GM21423 (cell line): ENCODE measurements around the gene FOXC2.

Source experiments
- ATAC-seq: cut with Tn5 transposase; IDR thresholded peaks from one replicate; pipeline ENCODE4 v1.9.1; 2021; ENCODE audit warnings: mild to moderate bottlenecking, moderate library complexity; ENCODE audit not compliant: unreplicated experiment

FOXC2 gene

DNA sequence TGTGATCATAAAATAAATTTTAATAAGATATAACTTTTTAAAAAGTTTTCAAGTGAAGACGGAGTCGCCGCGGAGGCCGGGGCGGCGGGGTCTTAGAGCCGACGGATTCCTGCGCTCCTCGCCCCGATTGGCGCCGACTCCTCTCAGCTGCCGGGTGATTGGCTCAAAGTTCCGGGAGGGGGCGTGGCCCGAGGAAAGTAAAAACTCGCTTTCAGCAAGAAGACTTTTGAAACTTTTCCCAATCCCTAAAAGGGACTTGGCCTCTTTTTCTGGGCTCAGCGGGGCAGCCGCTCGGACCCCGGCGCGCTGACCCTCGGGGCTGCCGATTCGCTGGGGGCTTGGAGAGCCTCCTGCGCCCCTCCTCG is at the start of gene FOXC2:
FOXC2 (plus strand) TSS at position 229 of the 365 bp plus-strand sequence. CDS start 507 bp downstream, outside the sequence.
- no peak for ATAC-seq

DNA sequence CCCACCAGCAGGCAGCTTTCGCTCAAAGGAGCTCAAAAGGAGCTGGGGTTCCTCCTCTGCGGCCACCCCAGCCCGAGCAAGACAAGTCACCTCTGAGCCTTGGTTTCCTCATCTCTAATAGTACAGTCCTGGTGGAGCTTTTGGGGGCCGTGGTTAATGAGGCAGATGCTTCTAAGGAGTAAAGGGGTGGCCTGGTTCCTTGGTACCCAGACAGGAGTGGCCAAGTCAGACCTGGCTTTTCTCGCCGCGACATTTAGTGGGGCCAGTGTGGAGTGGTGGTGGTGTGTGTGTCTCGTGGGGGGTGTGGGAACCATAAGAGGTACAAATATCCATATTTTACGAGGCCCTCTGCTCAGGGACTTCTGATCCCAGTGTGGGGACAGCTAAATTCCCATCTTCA is 49.6 kb upstream of the FOXC2 start:
- ATAC-seq = no peak

DNA sequence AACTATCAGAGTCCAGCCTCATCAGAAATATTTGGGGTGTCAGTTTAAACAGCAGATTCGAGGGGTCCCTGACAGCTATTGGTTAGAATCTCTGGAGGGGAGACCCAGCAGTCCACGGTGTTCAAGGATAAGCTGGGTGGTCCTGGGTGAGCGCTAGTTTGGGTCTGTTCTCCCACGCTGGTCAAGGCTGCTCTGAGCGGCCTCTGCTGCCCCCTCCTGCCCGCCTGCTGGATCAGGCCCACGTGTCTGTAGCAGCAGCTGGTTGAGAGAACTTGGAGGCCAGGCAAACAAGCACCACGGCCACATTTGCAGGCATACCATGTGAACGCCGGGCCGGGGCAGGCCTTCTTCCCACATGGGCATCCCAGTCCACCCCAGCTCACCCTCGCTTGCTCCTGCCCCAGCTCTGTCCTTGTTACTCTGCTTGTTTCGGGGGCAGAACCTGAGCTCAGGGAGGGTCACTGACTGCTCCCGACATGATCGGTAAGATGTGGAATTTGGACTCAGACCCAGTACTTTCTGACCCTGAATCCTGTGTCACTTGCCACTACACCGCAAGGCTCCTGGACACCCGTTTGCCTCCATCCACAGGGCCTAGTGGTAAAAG is 48.9 kb upstream of the FOXC2 start:
- ATAC-seq = no peak

DNA sequence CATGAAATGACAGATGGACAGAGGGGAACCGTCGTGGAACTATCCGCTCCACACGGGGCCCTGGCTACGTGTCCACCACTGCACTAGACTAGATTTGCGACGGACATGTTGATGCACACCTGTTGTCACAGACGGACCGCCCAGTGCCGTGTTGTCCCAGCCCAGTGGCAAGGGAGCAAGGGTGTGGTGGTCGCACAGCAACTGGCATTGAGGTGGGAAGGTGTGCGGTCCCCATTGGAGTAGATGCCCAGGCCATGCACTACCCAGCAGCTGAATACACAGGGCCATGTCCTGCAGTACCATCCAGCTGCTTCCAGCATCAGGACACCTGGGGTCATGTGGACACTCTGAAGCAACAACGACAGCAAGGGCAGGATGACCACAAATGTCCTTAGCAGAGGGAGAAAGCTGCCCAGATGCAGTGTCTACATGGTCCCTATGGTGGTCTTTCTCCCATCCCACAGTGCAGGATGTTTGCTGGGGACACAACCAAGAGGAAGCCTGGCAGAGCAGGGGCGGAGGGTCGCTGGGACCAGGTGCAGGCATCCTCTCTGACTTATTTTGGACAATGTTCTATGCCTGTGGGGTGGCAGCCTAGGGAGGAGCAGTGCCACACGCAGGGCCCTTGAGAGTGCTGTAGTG is 47.5 kb upstream of the FOXC2 start:
- no peak for ATAC-seq

DNA sequence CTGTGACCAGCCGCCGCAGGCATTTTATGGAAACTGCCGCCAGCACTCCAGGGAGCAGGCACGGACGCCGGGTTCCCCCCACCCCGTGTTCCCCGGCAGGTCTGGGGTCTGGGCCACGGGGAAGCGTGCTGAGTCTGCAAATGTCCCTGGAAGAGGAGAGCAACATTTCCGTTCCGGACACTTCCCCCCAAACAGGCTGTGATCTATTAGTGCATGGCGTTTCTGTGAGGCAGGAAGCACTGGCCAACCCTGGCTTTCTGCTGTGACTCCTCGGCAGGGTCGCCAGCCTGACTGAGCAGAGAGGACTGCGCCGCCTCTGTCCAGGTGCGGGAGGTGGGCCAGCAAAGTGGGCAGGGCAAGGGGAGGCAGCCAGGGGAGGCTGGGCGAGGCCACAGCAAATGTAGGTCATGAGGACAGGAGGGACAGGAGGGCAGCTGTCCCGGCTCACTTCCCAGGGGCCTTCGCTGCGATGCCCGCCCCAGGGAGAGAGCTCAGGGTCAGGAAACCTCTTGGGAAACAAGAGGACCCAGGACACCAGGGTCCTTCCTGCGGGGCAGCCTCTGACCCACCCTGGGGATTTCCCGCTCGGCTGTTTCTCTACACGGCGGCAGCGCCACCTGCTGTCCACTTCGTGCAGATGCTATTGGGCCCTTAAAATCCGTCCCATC is 46.8 kb upstream of the FOXC2 start:
- ATAC-seq = no peak

DNA sequence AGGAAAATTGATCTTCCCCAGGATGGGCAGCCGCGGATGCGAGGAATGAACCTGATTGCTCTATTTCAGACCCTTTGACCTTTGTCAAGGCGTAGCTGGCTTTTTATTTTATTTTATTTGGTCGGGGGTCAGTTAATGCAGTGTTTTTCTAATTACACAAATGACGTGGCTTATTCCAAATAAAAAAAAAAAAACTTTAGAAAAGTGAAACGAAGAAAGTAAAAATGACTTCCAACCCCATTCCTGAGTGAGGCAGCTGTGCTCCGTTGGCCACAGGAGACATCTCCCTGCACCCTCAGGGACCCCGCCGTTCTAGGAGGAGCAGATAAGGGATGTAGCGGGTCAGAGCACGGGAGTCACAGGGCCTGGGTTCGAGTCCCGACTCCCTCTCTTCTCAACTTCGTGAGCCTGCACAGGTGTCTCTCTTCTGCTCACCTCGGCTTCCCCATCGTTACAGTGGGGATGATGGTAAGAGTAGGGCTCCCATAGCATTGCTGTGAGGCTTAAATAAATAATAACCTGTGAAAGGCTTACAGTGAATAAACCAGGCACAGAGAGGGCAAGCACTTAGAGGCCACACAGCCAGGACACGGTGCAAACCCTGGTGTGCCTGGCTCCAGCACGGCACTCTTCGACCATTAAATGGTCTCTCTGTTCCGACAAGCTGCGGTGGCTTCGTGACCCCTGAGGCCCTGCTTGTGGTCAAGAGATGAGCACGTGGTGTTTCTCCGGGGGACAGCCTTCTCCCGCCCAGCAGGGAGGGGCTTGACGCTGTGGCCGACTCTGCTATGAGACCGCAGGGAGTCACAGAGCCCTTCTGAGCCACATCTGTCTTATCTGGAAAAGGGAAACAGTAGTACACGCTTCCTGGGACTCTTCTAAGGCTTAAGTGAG is 46.1 kb upstream of the FOXC2 start:
- ATAC-seq = no peak

DNA sequence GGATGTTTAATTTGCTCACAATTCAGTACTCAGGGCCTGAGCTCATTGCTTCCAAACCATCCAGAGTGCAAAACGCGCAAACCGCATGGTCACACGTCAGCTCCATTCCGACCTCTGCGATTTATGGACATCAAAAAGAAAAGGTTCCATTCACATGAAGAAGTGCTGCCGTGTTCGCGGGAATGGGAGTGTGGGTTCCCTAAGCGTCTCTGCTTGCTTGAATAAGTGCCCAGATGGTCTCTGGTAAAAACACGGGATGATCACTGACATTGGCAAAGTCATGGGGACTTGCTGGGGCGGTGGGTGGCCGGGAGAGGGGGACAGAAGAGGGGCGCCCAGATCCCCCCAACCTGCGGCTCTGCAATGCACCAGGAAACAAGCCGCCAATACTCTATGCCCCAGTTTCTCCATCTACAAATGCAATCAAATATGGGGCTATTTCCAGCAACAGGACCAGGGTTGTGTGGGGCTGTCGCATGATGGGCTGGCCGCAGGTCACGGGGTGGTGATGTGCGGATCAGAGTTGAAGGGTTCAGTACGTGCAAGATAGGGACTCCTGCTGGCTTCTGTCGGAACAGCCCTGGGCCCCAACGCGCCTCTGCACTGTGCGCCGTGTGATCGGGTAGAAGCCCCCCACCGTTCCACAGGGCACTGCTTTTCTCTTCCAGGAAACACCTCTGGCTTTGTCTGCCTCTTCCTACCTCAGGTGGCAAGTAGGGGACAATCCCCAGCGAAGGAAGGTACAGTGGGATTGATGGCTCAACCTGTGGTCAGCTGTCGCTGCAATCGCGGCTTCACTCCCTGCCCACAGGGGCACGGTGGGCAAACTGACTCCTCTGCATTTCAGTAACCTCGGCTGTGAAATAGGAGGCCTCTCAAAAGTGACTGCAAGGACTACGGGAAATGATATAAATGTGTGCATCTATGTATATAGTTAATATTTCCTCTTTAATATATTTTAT is 45.1 kb upstream of the FOXC2 start:
- ATAC-seq = no peak

DNA sequence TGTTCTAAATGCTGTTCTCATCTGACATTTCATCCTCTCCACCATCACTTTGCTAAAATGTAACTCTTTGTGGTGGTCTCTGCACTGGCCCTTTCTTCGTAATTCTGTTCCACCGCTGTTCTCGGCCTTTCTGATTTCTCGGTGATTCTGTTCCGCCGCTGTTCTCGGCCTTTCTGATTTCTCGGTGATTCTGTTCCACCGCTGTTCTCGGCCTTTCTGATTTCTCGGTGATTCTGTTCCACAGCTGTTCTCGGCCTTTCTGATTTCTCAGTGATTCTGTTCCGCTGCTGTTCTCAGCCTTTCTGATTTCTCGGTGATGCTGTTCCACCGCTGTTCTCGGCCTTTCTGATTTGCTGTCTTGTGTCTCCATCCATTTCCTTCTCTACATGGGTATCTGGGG is 44.0 kb upstream of the FOXC2 start:
- ATAC-seq = no peak

DNA sequence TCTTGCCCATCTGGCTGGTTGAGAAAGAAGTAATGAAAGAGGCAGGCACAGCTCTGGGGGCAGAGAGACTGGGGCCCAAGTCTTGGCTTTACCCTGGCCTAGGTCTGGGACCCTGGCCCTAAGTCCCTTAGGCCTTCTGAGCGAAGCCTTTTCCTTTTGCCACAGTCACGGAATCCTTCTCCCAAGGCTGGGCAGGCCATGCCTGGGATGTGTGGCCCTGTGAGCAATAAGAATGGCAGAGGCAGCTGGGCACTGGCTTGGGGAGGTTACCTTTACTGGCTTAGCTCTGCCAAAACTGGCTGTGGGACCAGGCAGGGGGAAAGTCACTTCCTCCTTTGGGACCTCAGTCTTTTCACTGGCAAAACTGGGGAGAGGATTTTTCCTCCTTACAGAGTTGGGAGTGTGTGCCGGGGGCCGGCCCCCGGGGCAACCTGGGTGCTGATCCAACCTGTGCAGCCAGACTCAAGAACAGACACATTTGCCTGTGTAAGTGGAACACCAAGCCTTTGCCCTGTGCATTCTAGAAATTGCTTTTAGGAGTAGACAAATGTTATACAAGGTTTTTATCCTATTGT is 43.4 kb upstream of the FOXC2 start:
- no peak for ATAC-seq

DNA sequence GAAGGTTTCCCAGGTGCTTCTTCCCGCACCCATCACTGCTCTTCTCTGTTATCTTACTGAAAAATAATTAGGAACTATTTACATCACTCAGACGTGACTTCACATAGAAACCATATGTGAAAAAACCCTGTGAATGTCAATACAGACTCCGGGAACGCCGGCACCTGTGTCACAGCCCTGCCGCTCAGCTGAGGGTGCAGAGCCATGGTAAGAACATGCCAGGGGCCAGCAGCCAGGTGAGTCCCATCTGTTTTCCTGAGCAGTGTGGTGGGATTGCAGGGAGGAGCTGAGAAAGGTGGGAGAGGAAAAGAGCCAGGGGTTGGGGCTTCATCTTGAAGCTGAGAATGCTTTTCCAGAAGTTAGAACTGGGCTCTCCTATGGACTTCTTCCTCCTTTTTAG is 42.6 kb upstream of the FOXC2 start:
- ATAC-seq = no peak

DNA sequence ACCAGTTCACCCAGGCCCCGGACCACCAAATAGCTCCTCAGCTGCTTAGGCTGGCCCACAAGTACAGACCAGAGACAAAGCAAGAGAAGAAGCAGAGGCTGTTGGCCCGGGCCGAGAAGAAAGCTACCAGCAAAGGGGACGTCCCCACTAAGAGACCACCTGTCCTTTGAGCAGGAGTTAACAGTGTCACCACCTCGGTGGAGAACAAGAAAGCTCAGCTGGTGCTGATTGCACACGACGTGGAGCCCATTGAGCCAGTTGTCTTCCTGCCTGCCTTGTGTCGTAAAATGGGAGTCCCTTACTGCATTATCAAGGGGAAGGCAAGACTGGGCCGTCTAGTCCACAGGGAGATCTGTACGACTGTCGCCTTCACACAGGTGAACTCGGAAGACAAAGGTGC is 40.9 kb upstream of the FOXC2 start:
- ATAC-seq = no peak

DNA sequence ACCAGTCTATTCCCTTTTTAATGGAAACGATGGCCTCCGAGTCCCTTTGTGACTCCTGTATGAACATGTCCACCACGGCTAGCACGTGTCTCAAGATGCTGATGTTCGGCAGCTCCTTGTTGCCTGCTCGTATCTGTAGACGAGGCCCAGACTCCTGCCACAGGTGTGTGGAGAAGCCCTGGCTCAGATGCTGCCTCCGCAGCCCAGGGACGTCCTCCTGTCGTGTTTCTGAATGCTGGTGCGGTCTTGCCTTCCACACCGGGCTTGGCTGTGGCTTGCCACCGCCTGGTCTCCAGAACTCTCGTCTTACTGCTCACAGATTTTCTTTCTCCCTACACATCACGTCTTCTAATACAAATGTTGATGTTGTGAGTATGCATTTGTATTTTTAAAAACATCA is 39.3 kb upstream of the FOXC2 start:
- no peak for ATAC-seq

DNA sequence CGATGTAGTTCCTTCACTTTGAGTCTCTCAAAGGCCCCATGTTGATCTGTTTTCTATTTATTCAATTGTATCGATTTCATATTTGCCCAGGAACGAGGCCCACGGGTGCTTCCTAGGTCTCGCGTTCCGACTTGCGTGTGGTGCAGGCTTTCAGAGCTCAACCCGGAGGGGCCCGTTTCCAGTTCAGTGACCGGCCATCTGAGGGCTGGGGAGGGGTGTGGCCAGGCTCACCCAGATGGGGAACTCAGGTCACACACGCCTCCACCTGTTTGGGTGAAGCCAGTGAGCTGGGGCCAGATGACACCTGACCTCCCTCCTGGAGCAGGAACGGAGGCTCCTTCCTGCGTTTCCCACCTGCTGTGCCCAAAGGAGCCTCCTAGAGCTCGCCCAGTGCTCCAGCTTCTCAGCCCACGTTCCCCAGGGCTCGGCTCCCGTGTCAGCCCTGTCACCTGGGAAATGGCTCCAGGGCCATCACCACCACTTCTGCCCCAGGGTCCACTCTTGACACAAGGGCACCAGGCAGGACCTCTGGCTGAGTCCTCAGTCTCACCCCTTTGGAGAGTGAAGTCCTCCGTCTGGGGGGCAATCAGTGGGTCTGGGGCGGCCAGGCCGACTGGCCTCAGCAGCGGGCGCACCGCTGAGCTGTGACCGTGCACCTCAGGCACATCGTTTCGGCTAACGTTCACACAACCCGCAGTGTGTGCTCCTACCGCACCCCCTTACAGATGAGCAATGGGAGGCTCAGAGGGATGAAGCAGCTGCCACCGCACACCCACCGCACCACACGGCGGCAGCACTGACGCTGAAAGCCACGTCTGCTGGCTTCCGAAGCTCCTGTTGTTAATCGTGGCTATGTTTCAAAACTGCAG is 38.3 kb upstream of the FOXC2 start:
- ATAC-seq = no peak

DNA sequence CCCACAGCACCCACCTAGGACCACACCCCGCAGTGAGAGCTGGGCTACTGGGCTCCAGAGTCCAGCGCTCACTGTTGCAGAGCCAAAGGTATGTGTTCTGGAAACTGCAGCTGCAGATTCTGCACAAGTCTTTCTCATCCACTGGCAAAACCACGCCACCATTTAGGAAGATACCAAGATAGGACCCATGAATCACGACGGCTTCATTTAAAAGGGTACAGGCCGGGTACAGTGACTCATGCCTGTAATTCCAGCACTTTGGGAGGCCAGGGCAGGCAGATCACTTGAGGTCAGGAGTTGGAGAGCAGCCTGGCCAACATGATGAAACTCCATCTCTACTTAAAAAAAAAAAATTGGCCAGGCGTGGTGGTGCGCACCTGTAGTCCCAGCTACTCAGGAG is 37.5 kb upstream of the FOXC2 start:
- ATAC-seq = no peak

DNA sequence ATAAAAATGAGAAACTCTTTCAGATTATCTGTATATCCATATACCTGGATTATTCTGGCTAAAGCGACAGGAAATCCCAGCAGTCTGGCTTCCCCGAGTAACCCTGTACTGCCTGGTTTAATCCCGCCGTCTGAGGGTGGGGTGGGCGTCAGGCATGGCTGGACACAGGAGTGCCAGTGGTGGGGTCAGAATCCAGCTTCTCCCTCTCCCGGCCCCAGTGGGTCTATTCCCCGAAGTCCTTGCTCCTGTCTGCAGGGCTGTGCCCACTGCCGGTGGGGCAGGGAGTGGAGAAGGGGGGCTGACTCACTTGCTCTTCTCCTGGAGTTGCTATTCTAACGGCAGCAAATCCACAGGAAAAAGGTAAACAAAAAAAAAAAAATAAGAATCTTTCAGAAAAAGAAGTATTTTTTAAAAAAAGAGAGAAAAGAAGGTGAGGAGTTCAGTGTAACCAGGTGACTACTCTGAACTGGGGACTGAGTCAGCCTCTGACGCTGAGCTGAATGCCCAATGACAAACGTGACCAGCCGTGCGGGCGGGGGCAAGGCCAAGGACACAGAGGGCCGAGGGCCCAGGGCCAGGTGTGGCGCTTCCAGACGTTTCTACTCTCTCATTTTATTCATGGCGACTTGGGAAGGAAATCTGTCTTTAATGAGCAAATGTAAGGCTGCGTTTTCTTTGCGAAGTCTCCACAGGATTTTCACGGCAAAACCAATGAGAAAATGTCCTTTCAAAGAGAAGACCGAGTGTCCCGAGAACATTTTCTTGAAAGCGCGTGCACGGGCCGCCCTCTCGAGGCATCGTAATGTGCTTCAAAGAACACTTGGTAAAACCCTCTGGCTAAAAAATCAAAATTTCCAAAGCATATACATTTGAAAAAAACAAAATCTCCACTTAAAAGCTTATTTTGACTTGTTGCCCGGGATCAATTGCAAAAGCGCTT is 36.1 kb upstream of the FOXC2 start:
- ATAC-seq = no peak

DNA sequence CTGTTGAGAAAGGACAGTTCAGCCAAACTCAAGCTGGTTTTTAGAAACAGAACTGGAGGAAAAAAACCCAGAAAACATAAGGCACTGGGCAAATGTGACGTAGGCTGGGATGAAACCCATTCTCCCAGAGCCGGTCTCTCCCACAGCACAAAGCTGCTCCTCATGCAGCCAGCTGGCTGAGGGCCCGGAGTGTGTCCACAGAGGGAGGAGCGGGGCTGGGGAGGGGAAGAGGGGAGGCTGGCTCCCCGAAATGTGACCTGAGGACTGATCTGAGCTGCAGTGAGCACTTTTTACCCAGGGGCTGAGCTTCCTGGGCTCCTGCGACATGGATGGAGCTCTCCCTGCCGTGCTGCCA is 35.5 kb upstream of the FOXC2 start:
- ATAC-seq = no peak

DNA sequence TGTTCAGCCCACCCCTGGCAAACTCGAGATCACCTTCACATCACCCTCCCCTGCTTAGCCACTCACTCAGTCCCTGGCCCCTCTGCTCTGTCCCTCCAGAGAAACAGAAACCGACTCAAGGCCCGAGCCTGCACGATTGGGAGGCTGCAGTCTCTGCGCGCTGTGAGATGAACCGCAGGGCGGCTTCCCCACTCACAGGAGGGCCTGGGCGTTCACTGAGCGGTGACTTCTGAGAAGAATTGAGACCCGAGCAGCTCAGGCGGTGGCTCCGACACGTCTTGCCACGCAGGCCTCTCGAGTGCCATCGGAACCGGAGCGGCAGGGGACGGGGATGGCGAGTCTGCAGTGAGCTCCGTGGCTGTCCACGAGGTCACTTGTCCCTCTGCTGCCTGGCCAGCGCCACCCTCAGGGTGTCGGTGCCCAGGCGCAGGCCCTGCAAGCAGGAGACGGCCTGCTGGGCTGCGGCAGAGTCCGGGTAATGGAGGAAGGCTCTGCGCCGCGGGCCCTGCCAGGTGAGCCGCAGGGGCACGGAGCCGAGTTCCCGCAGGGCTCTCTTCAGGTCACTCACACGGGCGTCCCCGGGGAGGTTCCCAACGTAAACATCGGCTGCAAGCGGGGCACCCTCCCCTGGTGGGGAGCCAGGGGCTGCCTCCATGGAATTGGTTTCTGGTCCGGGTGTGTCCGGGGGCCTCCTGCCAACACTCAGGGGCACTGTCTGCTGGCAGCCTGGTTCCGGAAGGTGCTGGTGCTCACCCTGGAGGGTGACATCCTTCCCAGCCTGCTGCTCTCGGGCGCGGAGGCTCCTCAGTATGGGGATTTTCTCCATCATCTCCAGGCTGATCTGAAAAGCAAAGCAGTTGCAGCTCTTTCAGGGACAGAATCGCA is 34.7 kb upstream of the FOXC2 start:
- ATAC-seq = no peak
